Upper lobe of right lung (tissue), 1 donor: ENCODE results near the gene FNDC3A. TPM values are rescaled to one million over a fixed set of nuclear protein-coding genes. Genes with fewer than 3 reads are reported as not detected.

ENCODE experiments used
- ATAC-seq: fragments of 200-7000 bp; cut with Tn5 transposase; one replicate; pipeline ENCODE4 v1.9.1; 2020; ENCODE audit warnings: mild to moderate bottlenecking, moderate library complexity
- DNase-seq: peaks from one replicate; pipeline ENCODE4 v3.0.0-alpha.2; 2020
- H3K27ac ChIP-seq: fragments of 200-600 bp; one replicate; pipeline ENCODE4 v1.8.0; 2022
- H3K27me3 ChIP-seq: fragments of 200-600 bp; one replicate; pipeline ENCODE4 v1.8.0; 2022; ENCODE audit warnings: mild to moderate bottlenecking
- H3K36me3 ChIP-seq: fragments of 200-600 bp; one replicate; pipeline ENCODE4 v1.8.0; 2022
- H3K4me1 ChIP-seq: fragments of 200-600 bp; one replicate; pipeline ENCODE4 v1.8.0; 2022
- H3K4me3 ChIP-seq: fragments of 200-600 bp; one replicate; pipeline ENCODE4 v1.8.0; 2022; ENCODE audit warnings: mild to moderate bottlenecking
- H3K9me3 ChIP-seq: fragments of 200-600 bp; one replicate; pipeline ENCODE4 v1.8.0; 2022
- intact Hi-C: fragments of 100-400 bp; cut with DNase I; formaldehyde crosslinking; loops from one replicate; pipeline ENCODE4 v1.11.0; 2022
- total RNA-seq: library from RNA; stranded (reverse); fragmentation: NEBNext Ultra II Directional; extraction: Animal tissue kit (Norgen Biotek cat#: 25700); gene quantifications from one replicate; pipeline ENCODE4 v1.2.1, GENCODE V29; 2021
- TF ChIP-seq, protein P1 (sequence below): fragments of 200-600 bp; IDR thresholded peaks from one replicate; pipeline ENCODE4 v1.8.0; 2022; ENCODE audit warnings: antibody characterized with exemption
- donor health status: DM: no; HTN: yes; CAD: no; lungs with severe emphysema.

The FNDC3A gene
- total RNA-seq, 1 donor from 2014 or later = 59.0 TPM

GRCh38 chr13:48942131-48942530, 33.6 kb upstream of the FNDC3A start:
- DNase-seq (no peak), ATAC-seq (no peak)
- Histone ChIP-seq H3K4me3 (no peak overlapping the region), H3K27ac (no peak overlapping the region), H3K27me3 (no peaks in the 10 kb centered on the region), H3K36me3 (no peaks in the 10 kb centered on the region), H3K9me3 (no peaks in the 10 kb centered on the region), H3K4me1 (no peaks in the 10 kb centered on the region)
- intact Hi-C loops = no loop called here
- TF ChIP-seq, protein P1, sequence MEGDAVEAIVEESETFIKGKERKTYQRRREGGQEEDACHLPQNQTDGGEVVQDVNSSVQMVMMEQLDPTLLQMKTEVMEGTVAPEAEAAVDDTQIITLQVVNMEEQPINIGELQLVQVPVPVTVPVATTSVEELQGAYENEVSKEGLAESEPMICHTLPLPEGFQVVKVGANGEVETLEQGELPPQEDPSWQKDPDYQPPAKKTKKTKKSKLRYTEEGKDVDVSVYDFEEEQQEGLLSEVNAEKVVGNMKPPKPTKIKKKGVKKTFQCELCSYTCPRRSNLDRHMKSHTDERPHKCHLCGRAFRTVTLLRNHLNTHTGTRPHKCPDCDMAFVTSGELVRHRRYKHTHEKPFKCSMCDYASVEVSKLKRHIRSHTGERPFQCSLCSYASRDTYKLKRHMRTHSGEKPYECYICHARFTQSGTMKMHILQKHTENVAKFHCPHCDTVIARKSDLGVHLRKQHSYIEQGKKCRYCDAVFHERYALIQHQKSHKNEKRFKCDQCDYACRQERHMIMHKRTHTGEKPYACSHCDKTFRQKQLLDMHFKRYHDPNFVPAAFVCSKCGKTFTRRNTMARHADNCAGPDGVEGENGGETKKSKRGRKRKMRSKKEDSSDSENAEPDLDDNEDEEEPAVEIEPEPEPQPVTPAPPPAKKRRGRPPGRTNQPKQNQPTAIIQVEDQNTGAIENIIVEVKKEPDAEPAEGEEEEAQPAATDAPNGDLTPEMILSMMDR = no peak

DNA sequence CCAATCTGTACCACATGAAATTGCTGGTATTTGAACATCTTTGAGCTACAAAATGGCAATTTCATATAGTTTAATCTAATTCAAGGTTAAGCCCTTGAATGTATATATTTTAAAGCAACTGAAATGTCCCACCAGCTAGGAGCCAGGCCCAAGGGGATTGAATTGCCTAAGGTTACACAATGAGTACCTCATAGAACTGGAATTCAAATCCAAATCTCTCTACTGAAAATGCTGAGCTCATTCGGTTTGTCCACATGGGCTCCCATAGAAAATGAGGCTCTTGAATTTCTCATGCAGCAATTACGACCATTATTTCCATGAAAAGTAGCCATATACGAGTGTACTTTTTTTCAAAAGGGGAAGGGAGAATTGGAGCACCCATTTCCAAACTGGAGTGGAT, 31.5 kb upstream of the FNDC3A start:
- H3K4me1 ChIP-seq = no peaks in the 10 kb centered on the region
- no peaks in the 10 kb centered on the region for H3K27me3 ChIP-seq
- TF ChIP-seq, protein P1 = no peak
- no peak overlapping the region for H3K4me3 ChIP-seq
- H3K27ac ChIP-seq = no peak overlapping the region
- ATAC-seq (no peak), DNase-seq (no peak)
- intact Hi-C loops = no loop called here
- H3K36me3 ChIP-seq = no peaks in the 10 kb centered on the region
- H3K9me3 ChIP-seq = no peaks in the 10 kb centered on the region

- ATAC-seq (no peak), DNase-seq (no peak)
- intact Hi-C loops = no loop called here
- Histone ChIP-seq H3K36me3 (no peaks in the 10 kb centered on the region), H3K9me3 (no peaks in the 10 kb centered on the region), H3K4me3 (no peak overlapping the region), H3K4me1 (no peaks in the 10 kb centered on the region), H3K27me3 (no peaks in the 10 kb centered on the region), H3K27ac (no peak overlapping the region)
- TF ChIP-seq, protein P1 = no peak
Observed at GRCh38 chr13:48945626-48946025, 30.1 kb upstream of the FNDC3A start.

GRCh38 chr13:48946163-48946562, 29.5 kb upstream of the FNDC3A start:
- no peak overlapping the region for H3K27ac ChIP-seq
- intact Hi-C loops = no loop called here
- H3K9me3 ChIP-seq = no peaks in the 10 kb centered on the region
- H3K4me1 ChIP-seq = no peaks in the 10 kb centered on the region
- no peak overlapping the region for H3K4me3 ChIP-seq
- no peaks in the 10 kb centered on the region for H3K27me3 ChIP-seq
- TF ChIP-seq, protein P1 = no peak
- DNase-seq = no peak
- ATAC-seq = no peak
- H3K36me3 ChIP-seq = no peaks in the 10 kb centered on the region

GRCh38 chr13:48949566-48950500, 25.9 kb upstream of the FNDC3A start:
- Histone ChIP-seq H3K4me3 (no peak overlapping the region), H3K4me1 (no peaks in the 10 kb centered on the region), H3K36me3 (no peaks in the 10 kb centered on the region), H3K9me3 (no peaks in the 10 kb centered on the region), H3K27ac (no peak overlapping the region), H3K27me3 (no peaks in the 10 kb centered on the region)
- intact Hi-C loops = no loop called here
- DNase-seq (no peak), ATAC-seq (no peak)
- TF ChIP-seq, protein P1 = no peak
